Suprapubic skin (tissue), 4 donors: ENCODE data around the gene ABCA6. TPM values are rescaled to one million over a fixed set of nuclear protein-coding genes. Genes with fewer than 3 reads are reported as not detected.

Experiments used
- DNase-seq, 2 donors: peaks; one replicate each; pipeline ENCODE4 v3.0.0-alpha.2; 2019; ENCODE audit warnings: low spot score in 2 of 2
- H3K27ac ChIP-seq: fragments of 200-600 bp; sonication (generic); one replicate; pipeline ENCODE4 v1.5.1; 2019
- H3K27me3 ChIP-seq: fragments of 200-600 bp; sonication (generic); one replicate; pipeline ENCODE4 v1.5.1; 2019
- H3K36me3 ChIP-seq: fragments of 200-600 bp; sonication (generic); one replicate; pipeline ENCODE4 v1.5.1; 2019
- H3K4me1 ChIP-seq: fragments of 200-600 bp; sonication (generic); one replicate; pipeline ENCODE4 v1.5.1; 2019
- H3K4me3 ChIP-seq: fragments of 200-600 bp; sonication (generic); one replicate; pipeline ENCODE4 v1.5.1; 2019; ENCODE audit warnings: mild to moderate bottlenecking
- H3K9me3 ChIP-seq: fragments of 200-600 bp; sonication (generic); one replicate; pipeline ENCODE4 v1.5.1; 2019
- CTCF ChIP-seq, 2 donors: fragments of 200-600 bp in 1 of 2; fragments of 450-650 bp in 1 of 2; sonication (generic) in 1 of 2; IDR thresholded peaks; one replicate each; pipeline ENCODE4 v1.5.1; 2016 to 2019; ENCODE audit warnings: antibody characterized with exemption in 2 of 2, mild to moderate bottlenecking in 1 of 2, moderate library complexity in 1 of 2
- EP300 ChIP-seq: sonication (generic); formaldehyde crosslinking; IDR thresholded peaks from one replicate; pipeline ENCODE4 v1.6.1; 2017; ENCODE audit warnings: antibody characterized with exemption
- POLR2A ChIP-seq, 2 donors: fragments of 450-650 bp; IDR thresholded peaks; one replicate each; pipeline ENCODE4 v1.6.1; 2017; ENCODE audit warnings: antibody characterized with exemption in 2 of 2, mild to moderate bottlenecking in 2 of 2, moderate library complexity in 2 of 2
- POLR2AphosphoS5 ChIP-seq, 3 donors: sonication (generic); formaldehyde crosslinking; IDR thresholded peaks; one replicate each; pipeline ENCODE4 v1.6.1; 2017; ENCODE audit warnings: antibody characterized with exemption in 3 of 3
- WGBS: methylation state at CpG from one replicate; pipeline ENCODE4 v1.1.5; 2018; 5-methylcytosine and 5-hydroxymethylcytosine counted together
- total RNA-seq, 4 donors: library from RNA; depleted of rRNA; stranded (reverse); fragments of >200 nt; gene quantifications; one replicate each; pipeline ENCODE4 v1.1.0, GENCODE V29; 2016

The ABCA6 gene
- total RNA-seq, 4 donors from 2014 or later: 6.6 to 43.0 (median 17.8) TPM

GRCh38 chr17:69050999-69051775, 90.5 kb downstream of the ABCA6 start:
- no peak for DNase-seq
- no peak for TF ChIP-seq EP300
- TF ChIP-seq CTCF (IDR thresholded peaks at IDR 0.05): no peak
- TF ChIP-seq POLR2AphosphoS5 (IDR thresholded peaks at IDR 0.05): peak in 1 of 3 donors; percentile 28
- 52% methylated on average over 5 of the region's 5 CpGs for WGBS
- H3K4me3 ChIP-seq: no peak overlapping the region
- H3K9me3 ChIP-seq: no peaks in the 10 kb centered on the region
- H3K36me3 ChIP-seq: no peaks in the 10 kb centered on the region
- peaks cover 5% of the 10 kb centered on the region for H3K4me1 ChIP-seq
- H3K27ac ChIP-seq: peak overlapping the region; percentile 26
- no peaks in the 10 kb centered on the region for H3K27me3 ChIP-seq

- H3K4me3 ChIP-seq: no peak overlapping the region
- WGBS: 76% methylated on average over 2 of the region's 2 CpGs
- no peaks in the 10 kb centered on the region for H3K9me3 ChIP-seq
- DNase-seq: no peak
- peaks cover 10% of the 10 kb centered on the region for H3K36me3 ChIP-seq
- H3K4me1 ChIP-seq: peaks cover 5% of the 10 kb centered on the region
- no peak for TF ChIP-seq POLR2A (IDR thresholded peaks at IDR 0.05)
- TF ChIP-seq POLR2AphosphoS5 (IDR thresholded peaks at IDR 0.05): no peak
- no peak for TF ChIP-seq EP300
- no peak for TF ChIP-seq CTCF (IDR thresholded peaks at IDR 0.05)
- no peak overlapping the region for H3K27ac ChIP-seq
- H3K27me3 ChIP-seq: no peaks in the 10 kb centered on the region
These were observed 93.1 kb downstream of the ABCA6 start for GRCh38 chr17:69048634-69049033.

GRCh38 chr17:69047368-69048263, 94.1 kb downstream of the ABCA6 start:
- 54% methylated on average over 3 of the region's 3 CpGs for whole genome bisulfite sequencing
- TF ChIP-seq EP300: no peak
- TF ChIP-seq POLR2AphosphoS5 (IDR thresholded peaks at IDR 0.05): peak in 2 of 3 donors; percentile 80 to 89
- no peak for TF ChIP-seq CTCF (IDR thresholded peaks at IDR 0.05)
- TF ChIP-seq POLR2A (IDR thresholded peaks at IDR 0.05): no peak
- Histone ChIP-seq H3K27me3 (no peaks in the 10 kb centered on the region), H3K9me3 (no peaks in the 10 kb centered on the region), H3K27ac (peak overlapping the region; percentile 59), H3K36me3 (peaks cover 20% of the 10 kb centered on the region), H3K4me3 (no peak overlapping the region), H3K4me1 (peaks cover 5% of the 10 kb centered on the region)
- peak in 1 of 2 donors; percentile 71 for DNase-seq

- DNase-seq: no peak
- H3K4me3 ChIP-seq: no peak overlapping the region
- H3K9me3 ChIP-seq: no peaks in the 10 kb centered on the region
- no peak overlapping the region for H3K27ac ChIP-seq
- WGBS: 85% methylated on average over 4 of the region's 4 CpGs
- H3K27me3 ChIP-seq: no peaks in the 10 kb centered on the region
- peaks cover 20% of the 10 kb centered on the region for H3K36me3 ChIP-seq
- TF ChIP-seq POLR2AphosphoS5 (IDR thresholded peaks at IDR 0.05): no peak
- TF ChIP-seq CTCF (IDR thresholded peaks at IDR 0.05): no peak
- no peak for TF ChIP-seq POLR2A (IDR thresholded peaks at IDR 0.05)
- no peak for TF ChIP-seq EP300
- H3K4me1 ChIP-seq: peaks cover 5% of the 10 kb centered on the region
These were observed 95.4 kb downstream of the ABCA6 start for GRCh38 chr17:69046121-69046807.
